ENCODE measurements around the gene NPC2.

The NPC2 gene

GRCh38 chr14:74519316-74520074 lies 26.4 kb upstream of the NPC2 start:
- DNase-seq (ENCODE audit: low spot score): no peak

GRCh38 chr14:74518221-74518620 lies 25.1 kb upstream of the NPC2 start:
- DNase-seq (ENCODE audit: low spot score): no peak

- DNase-seq (ENCODE audit: low spot score): no peak
Observed at GRCh38 chr14:74517731-74518130, 24.6 kb upstream of the NPC2 start.

GRCh38 chr14:74516451-74517160 lies 23.5 kb upstream of the NPC2 start:
- no peak for DNase-seq (ENCODE audit: low spot score)

GRCh38 chr14:74515891-74516412 lies 22.8 kb upstream of the NPC2 start:
- no peak for DNase-seq (ENCODE audit: low spot score)

GRCh38 chr14:74514471-74514941 lies 21.4 kb upstream of the NPC2 start:
- no peak for DNase-seq (ENCODE audit: low spot score)

- DNase-seq (ENCODE audit: low spot score): no peak
Observed at GRCh38 chr14:74511966-74512830, 19.1 kb upstream of the NPC2 start.

GRCh38 chr14:74510959-74511409 lies 17.9 kb upstream of the NPC2 start:
- no peak for DNase-seq (ENCODE audit: low spot score)

GRCh38 chr14:74510223-74510931 lies 17.3 kb upstream of the NPC2 start:
- no peak for DNase-seq (ENCODE audit: low spot score)

GRCh38 chr14:74509587-74510222 lies 16.6 kb upstream of the NPC2 start:
- no peak for DNase-seq (ENCODE audit: low spot score)

- no peak for DNase-seq (ENCODE audit: low spot score)
Observed at GRCh38 chr14:74508844-74509428, 15.8 kb upstream of the NPC2 start.

GRCh38 chr14:74508292-74508731 lies 15.2 kb upstream of the NPC2 start:
- DNase-seq (ENCODE audit: low spot score): no peak

GRCh38 chr14:74507840-74508239 lies 14.7 kb upstream of the NPC2 start:
- no peak for DNase-seq (ENCODE audit: low spot score)

GRCh38 chr14:74507085-74507484 lies 14.0 kb upstream of the NPC2 start:
- no peak for DNase-seq (ENCODE audit: low spot score)

- DNase-seq (ENCODE audit: low spot score): no peak
Observed at GRCh38 chr14:74506411-74506851, 13.3 kb upstream of the NPC2 start.

GRCh38 chr14:74505831-74506230 lies 12.7 kb upstream of the NPC2 start:
- no peak for DNase-seq (ENCODE audit: low spot score)

GRCh38 chr14:74504874-74505720 lies 12.0 kb upstream of the NPC2 start:
- no peak for DNase-seq (ENCODE audit: low spot score)

- no peak for DNase-seq (ENCODE audit: low spot score)
Observed at GRCh38 chr14:74504412-74504811, 11.3 kb upstream of the NPC2 start.

- DNase-seq (ENCODE audit: low spot score): no peak
Observed at GRCh38 chr14:74503938-74504335, 10.8 kb upstream of the NPC2 start.

Measured in globus pallidus (tissue), 1 donor.